Measurements from ENCODE around the gene C16orf90.

DNA sequence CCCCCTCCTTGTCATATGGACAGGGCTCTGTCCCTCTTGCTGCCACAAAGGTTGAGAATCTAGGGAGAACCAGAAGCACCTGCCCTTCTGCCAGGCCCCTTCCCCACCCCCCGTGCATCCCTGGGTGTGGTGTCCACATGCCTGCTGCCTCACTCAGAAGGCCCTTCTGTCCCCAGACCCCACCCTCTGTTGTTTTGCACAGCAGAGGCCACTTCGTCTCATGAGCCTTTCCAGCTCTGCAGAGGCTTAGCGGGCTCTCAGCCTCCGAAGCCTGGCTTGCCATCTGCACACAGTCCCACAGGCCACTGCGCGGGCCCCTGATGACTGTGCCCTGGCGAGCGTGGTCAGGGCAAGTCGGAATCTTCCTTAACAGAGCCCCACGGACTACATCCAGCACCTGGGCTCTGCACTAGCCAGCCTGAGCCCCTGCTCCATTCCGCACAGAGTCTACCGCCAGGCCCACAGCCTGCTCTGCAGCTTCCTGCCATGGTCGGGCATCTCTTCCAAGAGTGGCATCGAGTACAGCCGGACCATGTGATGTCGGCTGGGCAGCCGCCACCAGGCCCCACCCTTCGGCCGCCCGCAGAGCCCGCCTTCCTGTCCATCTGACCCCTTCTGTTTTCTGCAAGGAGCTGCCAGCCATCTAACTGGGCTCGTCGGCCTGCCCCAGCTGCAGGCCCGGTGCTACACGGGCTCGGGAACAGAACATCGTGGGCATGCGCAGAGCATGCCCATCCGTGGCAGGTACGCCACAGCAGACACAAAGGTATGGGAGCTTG lies 10.8 kb downstream of the C16orf90 start:
- TF ChIP-seq, protein P1, sequence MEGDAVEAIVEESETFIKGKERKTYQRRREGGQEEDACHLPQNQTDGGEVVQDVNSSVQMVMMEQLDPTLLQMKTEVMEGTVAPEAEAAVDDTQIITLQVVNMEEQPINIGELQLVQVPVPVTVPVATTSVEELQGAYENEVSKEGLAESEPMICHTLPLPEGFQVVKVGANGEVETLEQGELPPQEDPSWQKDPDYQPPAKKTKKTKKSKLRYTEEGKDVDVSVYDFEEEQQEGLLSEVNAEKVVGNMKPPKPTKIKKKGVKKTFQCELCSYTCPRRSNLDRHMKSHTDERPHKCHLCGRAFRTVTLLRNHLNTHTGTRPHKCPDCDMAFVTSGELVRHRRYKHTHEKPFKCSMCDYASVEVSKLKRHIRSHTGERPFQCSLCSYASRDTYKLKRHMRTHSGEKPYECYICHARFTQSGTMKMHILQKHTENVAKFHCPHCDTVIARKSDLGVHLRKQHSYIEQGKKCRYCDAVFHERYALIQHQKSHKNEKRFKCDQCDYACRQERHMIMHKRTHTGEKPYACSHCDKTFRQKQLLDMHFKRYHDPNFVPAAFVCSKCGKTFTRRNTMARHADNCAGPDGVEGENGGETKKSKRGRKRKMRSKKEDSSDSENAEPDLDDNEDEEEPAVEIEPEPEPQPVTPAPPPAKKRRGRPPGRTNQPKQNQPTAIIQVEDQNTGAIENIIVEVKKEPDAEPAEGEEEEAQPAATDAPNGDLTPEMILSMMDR (IDR thresholded peaks at IDR 0.05) = no peak
- TF ChIP-seq POLR2A (IDR thresholded peaks at IDR 0.05) = no peak
- TF ChIP-seq EP300 (IDR thresholded peaks at IDR 0.05) = no peak
